CD4-positive, alpha-beta T cell (primary cell): ENCODE measurements around the gene TACR1. TPM values are rescaled to one million over a fixed set of nuclear protein-coding genes. Genes with fewer than 3 reads are reported as not detected.

ENCODE experiments used
- ATAC-seq: fragments of 200-7000 bp; cut with Tn5 transposase; one replicate; pipeline ENCODE4 v1.10.0; 2022; ENCODE audit warnings: mild to moderate bottlenecking; ENCODE audit not compliant: poor library complexity
- CTCF ChIA-PET: fragments of 350-600 bp; sonication (Branson Sonifier 250); formaldehyde crosslinking; loops from one replicate; lab custom pipeline; 2021; ENCODE audit warnings: antibody characterized with exemption, inconsistent platforms; lab: Charles Lee
- POLR2A ChIA-PET: fragments of 350-600 bp; sonication (Branson Sonifier 250); formaldehyde crosslinking; loops from one replicate; lab custom pipeline; 2021; ENCODE audit warnings: antibody characterized with exemption, inconsistent platforms; lab: Charles Lee
- DNase-seq, 14 experiments: peaks; one replicate each; pipeline ENCODE4 v3.0.0-alpha.2; 2013 to 2020; ENCODE audit warnings: mixed read lengths in 2 of 14
- H3K27ac ChIP-seq, 2 donors: one replicate each; pipeline versions ENCODE4 v1.5.1 to v1.7.0; 2013; ENCODE audit warnings: low read length in 2 of 2, low read depth in 1 of 2, mild to moderate bottlenecking in 1 of 2
- H3K27me3 ChIP-seq, 2 experiments: 1 replicate in 1 of 2; 2 replicates in 1 of 2; pipeline versions ENCODE4 v1.6.1 to v1.7.0; 2013; ENCODE audit warnings: low read length in 2 of 2, control low read depth in 1 of 2, mild to moderate bottlenecking in 1 of 2, moderate library complexity in 1 of 2; ENCODE audit not compliant: insufficient read depth in 2 of 2, control insufficient read depth in 1 of 2
- H3K36me3 ChIP-seq: one replicate; pipeline ENCODE4 v1.6.1; 2013; ENCODE audit warnings: low read length, control low read depth; ENCODE audit not compliant: insufficient read depth
- H3K4me1 ChIP-seq: one replicate; pipeline ENCODE4 v1.6.1; 2013; ENCODE audit warnings: low read length, control low read depth; ENCODE audit not compliant: insufficient read depth
- H3K4me3 ChIP-seq: one replicate; pipeline ENCODE4 v1.5.1; 2013; ENCODE audit warnings: mild to moderate bottlenecking, low read length, moderate library complexity
- H3K9me3 ChIP-seq, 2 experiments: 1 replicate in 1 of 2; 2 replicates in 1 of 2; pipeline versions ENCODE4 v1.6.1 to v1.7.0; 2013; ENCODE audit warnings: low read length in 2 of 2, mild to moderate bottlenecking in 2 of 2, control low read depth in 1 of 2, moderate library complexity in 1 of 2; ENCODE audit not compliant: control insufficient read depth in 1 of 2, insufficient read depth in 1 of 2
- H3K27ac Mint-ChIP-seq: one replicate; pipeline ENCODE4 v1.8.0; 2020; ENCODE audit warnings: mixed read lengths
- H3K27me3 Mint-ChIP-seq: one replicate; pipeline ENCODE4 v1.8.0; 2021; ENCODE audit warnings: mixed read lengths
- H3K36me3 Mint-ChIP-seq: one replicate; pipeline ENCODE4 v1.8.0; 2021; ENCODE audit warnings: low read depth, mixed read lengths
- H3K4me1 Mint-ChIP-seq: one replicate; pipeline ENCODE4 v1.8.0; 2021; ENCODE audit warnings: low read depth, mixed read lengths
- H3K4me3 Mint-ChIP-seq: one replicate; pipeline ENCODE4 v1.8.0; 2020; ENCODE audit warnings: mild to moderate bottlenecking, mixed read lengths
- H3K9me3 Mint-ChIP-seq: one replicate; pipeline ENCODE4 v1.8.0; 2020; ENCODE audit warnings: mixed read lengths
- intact Hi-C, 2 experiments: fragments of 100-400 bp; cut with DNase I in 1 of 2; cut with micrococcal nuclease in 1 of 2; formaldehyde crosslinking; loops; one replicate each; pipeline versions ENCODE4 v1.15.1 to v1.9.0; 2023 to 2025; cut with DNase I, micrococcal nuclease
- total RNA-seq, 174 experiments: library from RNA in 2 of 174; stranded (reverse) in 2 of 174; gene quantifications; one replicate each; pipeline ENCODE4 v1.2.3 and lab custom pipeline; 2021 to 2026
- TF ChIP-seq, protein P1 (sequence below): fragments of 200-600 bp; IDR thresholded peaks from one replicate; pipeline ENCODE4 v1.8.0; 2022; ENCODE audit warnings: antibody characterized with exemption, mild to moderate bottlenecking

TACR1 gene
- total RNA-seq, 2 experiments from 2014 or later, result 0.14 TPM; not detected in 1

DNA sequence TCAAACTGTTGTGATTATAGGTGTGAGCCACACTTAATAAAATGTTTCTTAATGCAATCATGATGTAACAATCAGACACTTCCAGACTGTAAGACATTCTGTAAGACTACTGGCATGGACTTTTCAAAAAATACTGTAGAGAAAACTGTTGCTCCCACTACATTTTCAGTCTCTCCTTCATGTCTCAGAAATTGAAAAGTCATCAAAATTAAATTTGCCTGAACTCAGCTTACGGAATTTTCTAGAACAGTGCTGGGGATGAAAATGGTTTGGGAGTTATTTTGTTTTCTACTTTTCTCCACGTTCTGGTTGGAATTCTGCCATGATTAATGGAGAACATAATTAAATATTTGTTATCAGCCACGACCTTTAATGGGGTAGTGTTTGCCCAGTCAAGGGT, 26.8 kb upstream of the TACR1 start:
- ATAC-seq, result no peak
- Mint-ChIP-seq H3K36me3 (no peaks in the 10 kb centered on the region), H3K27ac (no peak overlapping the region), H3K4me1 (no peaks in the 10 kb centered on the region), H3K4me3 (no peak overlapping the region), H3K27me3 (peaks cover 4% of the 10 kb centered on the region), H3K9me3 (no peaks in the 10 kb centered on the region)
- H3K36me3 ChIP-seq, result no peaks in the 10 kb centered on the region
- CTCF ChIA-PET, result no interaction called here
- H3K27me3 ChIP-seq, result no peaks in the 10 kb centered on the region
- TF ChIP-seq, protein P1, sequence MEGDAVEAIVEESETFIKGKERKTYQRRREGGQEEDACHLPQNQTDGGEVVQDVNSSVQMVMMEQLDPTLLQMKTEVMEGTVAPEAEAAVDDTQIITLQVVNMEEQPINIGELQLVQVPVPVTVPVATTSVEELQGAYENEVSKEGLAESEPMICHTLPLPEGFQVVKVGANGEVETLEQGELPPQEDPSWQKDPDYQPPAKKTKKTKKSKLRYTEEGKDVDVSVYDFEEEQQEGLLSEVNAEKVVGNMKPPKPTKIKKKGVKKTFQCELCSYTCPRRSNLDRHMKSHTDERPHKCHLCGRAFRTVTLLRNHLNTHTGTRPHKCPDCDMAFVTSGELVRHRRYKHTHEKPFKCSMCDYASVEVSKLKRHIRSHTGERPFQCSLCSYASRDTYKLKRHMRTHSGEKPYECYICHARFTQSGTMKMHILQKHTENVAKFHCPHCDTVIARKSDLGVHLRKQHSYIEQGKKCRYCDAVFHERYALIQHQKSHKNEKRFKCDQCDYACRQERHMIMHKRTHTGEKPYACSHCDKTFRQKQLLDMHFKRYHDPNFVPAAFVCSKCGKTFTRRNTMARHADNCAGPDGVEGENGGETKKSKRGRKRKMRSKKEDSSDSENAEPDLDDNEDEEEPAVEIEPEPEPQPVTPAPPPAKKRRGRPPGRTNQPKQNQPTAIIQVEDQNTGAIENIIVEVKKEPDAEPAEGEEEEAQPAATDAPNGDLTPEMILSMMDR, result no peak
- no peaks in the 10 kb centered on the region for H3K4me1 ChIP-seq
- H3K27ac ChIP-seq, result no peak overlapping the region
- no peaks in the 10 kb centered on the region for H3K9me3 ChIP-seq
- DNase-seq, result no peak
- intact Hi-C loops, result no loop called here
- H3K4me3 ChIP-seq, result no peak overlapping the region
- POLR2A ChIA-PET, result no interaction called here

DNA sequence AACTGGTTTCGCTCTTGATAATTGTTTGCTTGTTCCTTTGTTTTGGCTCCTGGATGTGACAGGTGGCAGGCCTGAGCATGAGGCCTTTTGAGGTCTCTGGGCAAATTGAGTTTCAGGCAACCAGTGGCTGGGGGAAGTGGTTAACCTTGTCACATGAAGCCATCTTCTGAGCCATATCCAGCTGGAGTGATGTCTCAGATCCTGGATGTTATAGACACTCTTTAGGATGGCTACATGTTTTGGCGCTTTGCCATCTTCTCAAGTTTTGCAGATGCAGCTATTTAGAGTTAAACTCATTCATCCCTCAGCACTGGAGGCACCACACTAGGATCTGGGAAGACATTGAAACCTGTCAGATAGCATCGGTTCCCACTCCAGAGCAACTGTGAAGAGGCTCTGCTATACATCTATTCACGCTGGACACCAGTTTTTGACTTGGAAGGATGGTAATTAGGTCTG, 25.3 kb upstream of the TACR1 start:
- Histone ChIP-seq H3K9me3 (no peaks in the 10 kb centered on the region), H3K4me3 (no peak overlapping the region), H3K27ac (no peak overlapping the region), H3K36me3 (no peaks in the 10 kb centered on the region), H3K27me3 (no peaks in the 10 kb centered on the region), H3K4me1 (no peaks in the 10 kb centered on the region)
- Mint-ChIP-seq H3K36me3 (no peaks in the 10 kb centered on the region), H3K27ac (no peak overlapping the region), H3K9me3 (no peaks in the 10 kb centered on the region), H3K4me3 (no peak overlapping the region), H3K4me1 (no peaks in the 10 kb centered on the region), H3K27me3 (peaks cover 10% of the 10 kb centered on the region)
- no peak for DNase-seq
- intact Hi-C loops, result no loop called here
- no peak for ATAC-seq
- ChIA-PET CTCF (no interaction called here), POLR2A (no interaction called here)
- TF ChIP-seq, protein P1, result no peak

DNA sequence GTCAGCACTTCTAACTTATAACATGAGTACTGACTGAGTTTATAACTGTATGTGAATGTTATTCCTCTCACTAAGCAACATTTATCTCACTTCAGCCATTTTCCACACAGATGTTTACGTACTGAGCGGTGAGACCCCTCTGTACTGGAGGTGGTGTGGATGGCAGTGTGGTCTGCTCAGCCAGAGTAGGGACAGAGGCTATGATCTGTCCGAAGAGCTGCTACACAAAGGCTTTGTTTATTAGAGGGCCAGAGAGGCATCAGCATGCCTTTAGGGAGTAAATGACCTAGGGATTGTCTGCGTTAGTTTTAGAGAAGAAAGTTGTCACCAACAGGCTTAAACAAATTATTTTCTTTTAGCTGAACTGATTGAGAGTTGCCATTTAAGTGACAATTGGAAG, 23.2 kb upstream of the TACR1 start:
- TF ChIP-seq, protein P1, result no peak
- CTCF ChIA-PET, result interaction anchor here (0.8 kb wide), 1 partner anchor 11 kb away, joined by 3 read pairs; no protein-coding TSS in a partner anchor
- ATAC-seq, result no peak

More for the DNA sequence above, 23.2 kb upstream of the TACR1 start:
- Mint-ChIP-seq H3K36me3 (no peaks in the 10 kb centered on the region), H3K4me1 (no peaks in the 10 kb centered on the region), H3K27ac (no peak overlapping the region), H3K4me3 (no peak overlapping the region), H3K27me3 (peaks cover 23% of the 10 kb centered on the region), H3K9me3 (no peaks in the 10 kb centered on the region)
- DNase-seq, result no peak
- Histone ChIP-seq H3K36me3 (no peaks in the 10 kb centered on the region), H3K4me3 (no peak overlapping the region), H3K4me1 (no peaks in the 10 kb centered on the region), H3K27me3 (no peaks in the 10 kb centered on the region), H3K27ac (no peak overlapping the region), H3K9me3 (no peaks in the 10 kb centered on the region)
- POLR2A ChIA-PET, result no interaction called here
- intact Hi-C loops, result no loop called here
